ENCODE results near the gene CAP2. TPM values are rescaled to one million over a fixed set of nuclear protein-coding genes. Genes with fewer than 3 reads are reported as not detected.

Gene CAP2
- total RNA-seq, 4 donors from 2014 or later = 4.8 to 10.1 (median 7.8) TPM

GRCh38 chr6:17591287-17591686 lies 197.9 kb downstream of the CAP2 start:
- intact Hi-C loops (cut with DNase I; ENCODE audit: low total_unique reads) = no loop called here

GRCh38 chr6:17593246-17593645 lies 199.9 kb downstream of the CAP2 start:
- Histone ChIP-seq H3K36me3 (no peaks in the 10 kb centered on the region), H3K9me3 (no peaks in the 10 kb centered on the region), H3K27me3 (no peaks in the 10 kb centered on the region), H3K27ac (no peak overlapping the region), H3K4me1 (peaks cover 0 to 20% (median 6%) of the 10 kb centered on the region in 4 donors), H3K4me3 (no peak overlapping the region)
- TF ChIP-seq POLR2A (IDR thresholded peaks at IDR 0.05) = no peak
- no peak for TF ChIP-seq POLR2AphosphoS5 (IDR thresholded peaks at IDR 0.05)
- no peak for TF ChIP-seq EP300 (IDR thresholded peaks at IDR 0.05; ENCODE audit: low read depth)
- TF ChIP-seq, protein P1, sequence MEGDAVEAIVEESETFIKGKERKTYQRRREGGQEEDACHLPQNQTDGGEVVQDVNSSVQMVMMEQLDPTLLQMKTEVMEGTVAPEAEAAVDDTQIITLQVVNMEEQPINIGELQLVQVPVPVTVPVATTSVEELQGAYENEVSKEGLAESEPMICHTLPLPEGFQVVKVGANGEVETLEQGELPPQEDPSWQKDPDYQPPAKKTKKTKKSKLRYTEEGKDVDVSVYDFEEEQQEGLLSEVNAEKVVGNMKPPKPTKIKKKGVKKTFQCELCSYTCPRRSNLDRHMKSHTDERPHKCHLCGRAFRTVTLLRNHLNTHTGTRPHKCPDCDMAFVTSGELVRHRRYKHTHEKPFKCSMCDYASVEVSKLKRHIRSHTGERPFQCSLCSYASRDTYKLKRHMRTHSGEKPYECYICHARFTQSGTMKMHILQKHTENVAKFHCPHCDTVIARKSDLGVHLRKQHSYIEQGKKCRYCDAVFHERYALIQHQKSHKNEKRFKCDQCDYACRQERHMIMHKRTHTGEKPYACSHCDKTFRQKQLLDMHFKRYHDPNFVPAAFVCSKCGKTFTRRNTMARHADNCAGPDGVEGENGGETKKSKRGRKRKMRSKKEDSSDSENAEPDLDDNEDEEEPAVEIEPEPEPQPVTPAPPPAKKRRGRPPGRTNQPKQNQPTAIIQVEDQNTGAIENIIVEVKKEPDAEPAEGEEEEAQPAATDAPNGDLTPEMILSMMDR (IDR thresholded peaks at IDR 0.05) = no peak
- DNase-seq = no peak
- intact Hi-C loops (cut with DNase I; ENCODE audit: low total_unique reads) = no loop called here
- in situ Hi-C loops (cut with MboI; ENCODE audit: low pct_ligation_motif_present in 1 of 4, low pct_unique_long_range_greater_than_20kb in 1 of 4, low sequenced_read_pairs in 3 of 4) = loop anchor here (10.0 to 25.0 kb wide), 6 partner anchors 202 to 544 kb away; partner anchors contain the start of genes NHLRC1 (in 1 of the 4) and RBM24 (in 1 of the 4)

More at GRCh38 chr6:17591287-17591686, 197.9 kb downstream of the CAP2 start:
- in situ Hi-C loops (cut with MboI; ENCODE audit: low pct_ligation_motif_present in 1 of 4, low pct_unique_long_range_greater_than_20kb in 1 of 4, low sequenced_read_pairs in 3 of 4) = loop anchor here (10.0 to 25.0 kb wide), 6 partner anchors 204 to 546 kb away; partner anchors contain the start of genes NHLRC1 (in 1 of the 4) and RBM24 (in 1 of the 4)
- Histone ChIP-seq H3K4me1 (peaks cover 0 to 23% (median 10%) of the 10 kb centered on the region in 4 donors), H3K4me3 (no peak overlapping the region), H3K27ac (no peak overlapping the region), H3K27me3 (no peaks in the 10 kb centered on the region), H3K36me3 (no peaks in the 10 kb centered on the region), H3K9me3 (no peaks in the 10 kb centered on the region)
- TF ChIP-seq POLR2A (IDR thresholded peaks at IDR 0.05) (no peak), EP300 (IDR thresholded peaks at IDR 0.05; ENCODE audit: low read depth) (no peak), POLR2AphosphoS5 (IDR thresholded peaks at IDR 0.05) (no peak)
- TF ChIP-seq, protein P1 (IDR thresholded peaks at IDR 0.05) = no peak
- DNase-seq = no peak
- whole genome bisulfite sequencing, 2 donors (ENCODE audit: low coverage in 1 of 2) = 56 to 83% methylated on average over 1 of the region's 1 CpG

- H3K27ac ChIP-seq = no peak overlapping the region
- peaks cover 0 to 13% (median 2%) of the 10 kb centered on the region in 4 donors for H3K4me1 ChIP-seq
- in situ Hi-C loops (cut with MboI; ENCODE audit: low pct_ligation_motif_present in 1 of 4, low pct_unique_long_range_greater_than_20kb in 1 of 4, low sequenced_read_pairs in 3 of 4) = loop anchor here (10.0 to 25.0 kb wide), 6 partner anchors 199 to 541 kb away; partner anchors contain the start of genes NHLRC1 (in 1 of the 4) and RBM24 (in 1 of the 4)
- H3K36me3 ChIP-seq = no peaks in the 10 kb centered on the region
- intact Hi-C loops (cut with DNase I; ENCODE audit: low total_unique reads) = no loop called here
- no peak for DNase-seq
- TF ChIP-seq EP300 (IDR thresholded peaks at IDR 0.05; ENCODE audit: low read depth) (no peak), POLR2A (IDR thresholded peaks at IDR 0.05) (no peak), POLR2AphosphoS5 (IDR thresholded peaks at IDR 0.05) (no peak)
- TF ChIP-seq, protein P1 (IDR thresholded peaks at IDR 0.05) = no peak
- WGBS, 2 donors (ENCODE audit: low coverage in 1 of 2) = 88 to 95% methylated on average over 3 of the region's 3 CpGs
- no peaks in the 10 kb centered on the region for H3K27me3 ChIP-seq
- no peak overlapping the region for H3K4me3 ChIP-seq
- no peaks in the 10 kb centered on the region for H3K9me3 ChIP-seq
Observed at GRCh38 chr6:17596085-17596484, 202.7 kb downstream of the CAP2 start.

GRCh38 chr6:17599877-17600526 lies 206.6 kb downstream of the CAP2 start, which contains the start of gene FAM8A1:
Gene FAM8A1 (plus strand): TSS chr6:17600302. CDS start chr6:17600410, 108 bp downstream.
- DNase-seq = peak; percentile 98
- peak; percentile 90 for TF ChIP-seq POLR2A (IDR thresholded peaks at IDR 0.05)
- peak; percentile 89 to 93 (median 93) for TF ChIP-seq POLR2AphosphoS5 (IDR thresholded peaks at IDR 0.05)
- TF ChIP-seq, protein P1 (IDR thresholded peaks at IDR 0.05) = peak; percentile 59 to 89 (median 62)
- no peak for TF ChIP-seq EP300 (IDR thresholded peaks at IDR 0.05; ENCODE audit: low read depth)
- 14 to 52% methylated on average over 5 to 27 of the region's 42 CpGs for WGBS, 2 donors (ENCODE audit: low coverage in 1 of 2)
- in situ Hi-C loops (cut with MboI; ENCODE audit: low pct_ligation_motif_present in 1 of 4, low pct_unique_long_range_greater_than_20kb in 1 of 4, low sequenced_read_pairs in 3 of 4) (loop anchor here (10.0 to 25.0 kb wide), 6 partner anchors 195 to 537 kb away; partner anchors contain the start of genes NHLRC1 (in 1 of the 4) and RBM24 (in 1 of the 4)), intact Hi-C loops (cut with DNase I; ENCODE audit: low total_unique reads) (no loop called here)
- peak within 1 kb of the TSS; percentile 84 to 96 (median 92) for H3K4me3 ChIP-seq
- peak within 1 kb of the TSS; percentile 98 to 99 (median 98) for H3K27ac ChIP-seq
- H3K9me3 ChIP-seq = no peaks in the 10 kb centered on the region
- no peaks in the 10 kb centered on the region for H3K27me3 ChIP-seq
- H3K36me3 ChIP-seq = peaks cover 0 to 6% (median under 1%) of the 10 kb centered on the region in 4 donors
- H3K4me1 ChIP-seq = peaks cover 4 to 47% (median 15%) of the 10 kb centered on the region in 4 donors

Measured in transverse colon (tissue), 4 donors.